ELF-1 (cell line): ENCODE results near the gene CKS1B.
"Not testable (repeated sequence)": the region's sequence is repeated elsewhere in the genome, so short reads cannot be mapped to it uniquely, and the experiment has no call there.

Source experiments
- DNase-seq: peaks from one replicate; pipeline ENCODE4 v3.0.0-alpha.2; 2016; ENCODE audit warnings: low read depth, low spot score

CKS1B gene

DNA sequence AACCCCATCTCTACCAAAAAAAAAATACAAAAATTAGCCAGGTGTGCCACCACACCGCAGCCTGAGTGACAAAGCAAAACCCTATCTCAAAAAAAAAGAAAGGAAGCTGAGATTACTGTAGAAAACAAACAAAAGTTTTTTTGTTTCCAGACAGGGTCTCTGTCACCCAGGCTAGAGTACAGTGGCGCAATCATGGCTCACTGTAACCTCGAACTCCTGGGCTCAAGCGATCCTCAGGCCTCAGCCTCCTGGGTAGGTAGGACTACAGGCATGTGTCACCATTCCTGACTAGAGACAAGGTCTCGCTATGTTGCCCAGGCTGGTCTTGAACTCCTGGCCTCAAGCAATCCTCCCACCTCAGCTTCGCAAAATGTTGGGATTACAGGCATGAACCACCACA lies 10.1 kb upstream of the CKS1B start:
- no peak for DNase-seq

DNA sequence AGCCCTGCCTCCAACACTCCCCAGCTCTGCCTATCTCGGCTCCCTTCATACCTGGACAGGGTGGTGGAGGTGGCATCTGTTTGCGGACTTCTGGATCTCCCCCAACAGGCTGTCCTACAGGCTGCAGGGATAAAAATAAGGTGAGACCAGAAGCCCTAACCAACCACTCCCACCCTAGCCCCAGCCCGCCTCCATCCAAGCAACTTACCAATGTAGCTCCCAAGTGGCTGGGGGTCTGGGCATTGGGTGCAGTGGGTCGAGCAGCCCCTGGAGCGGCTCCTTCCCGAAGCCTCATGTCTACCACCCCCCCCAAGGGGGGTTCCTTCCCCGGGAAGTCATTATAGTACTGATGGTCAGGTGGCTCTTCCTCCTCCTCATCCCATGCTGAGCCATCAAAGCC lies 8.4 kb upstream of the CKS1B start:
- DNase-seq, result no peak

DNA sequence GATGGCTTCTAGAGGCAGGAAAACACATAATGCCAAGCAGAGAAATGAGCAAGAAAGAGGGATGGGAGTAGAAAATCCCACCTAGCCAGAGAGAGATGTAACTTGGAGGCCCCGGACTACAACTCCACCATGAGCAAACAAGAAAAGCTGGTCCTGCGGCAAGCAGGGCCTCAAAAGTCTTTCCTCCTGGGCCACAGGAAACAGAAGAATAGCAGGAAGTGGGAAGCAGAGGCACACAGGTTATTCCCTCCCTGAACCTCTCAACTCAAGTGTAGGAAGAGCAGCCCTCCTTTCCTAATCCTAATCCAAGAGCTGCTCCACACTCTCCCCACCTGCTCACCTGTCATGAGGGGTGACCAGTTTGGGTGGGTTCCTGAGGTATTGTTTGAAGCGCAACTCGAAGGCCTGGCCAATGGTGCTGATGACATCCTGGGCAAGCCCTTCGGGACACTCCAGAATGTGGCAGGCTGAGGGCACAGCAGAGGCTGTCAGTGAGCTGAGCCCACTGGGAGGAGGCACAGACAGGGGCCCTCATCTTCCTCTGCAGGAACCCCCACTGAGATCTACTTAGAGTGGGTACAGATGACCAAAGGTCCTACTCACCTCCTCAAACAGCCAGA lies 7.0 kb upstream of the CKS1B start:
- DNase-seq, result no peak

DNA sequence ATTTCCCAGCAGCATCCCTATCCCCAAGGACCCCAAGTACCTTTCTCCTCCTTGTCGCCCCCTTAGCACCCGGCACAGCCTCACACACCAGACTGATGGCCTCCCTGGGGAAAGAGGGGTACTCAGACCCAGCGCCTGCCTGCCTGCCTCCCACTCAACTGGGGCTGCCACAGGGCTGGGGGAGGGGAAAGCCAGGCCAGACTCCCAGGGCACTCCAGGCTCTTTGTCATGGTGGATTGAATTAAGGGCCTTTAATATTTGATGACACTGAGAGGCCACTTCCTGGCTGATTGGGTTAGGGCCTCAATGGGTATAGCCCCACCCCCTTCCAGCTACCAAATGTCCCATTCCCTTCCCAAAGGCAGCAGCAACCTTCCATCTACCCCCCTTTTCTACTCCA lies 5.8 kb upstream of the CKS1B start:
- no peak for DNase-seq

DNA sequence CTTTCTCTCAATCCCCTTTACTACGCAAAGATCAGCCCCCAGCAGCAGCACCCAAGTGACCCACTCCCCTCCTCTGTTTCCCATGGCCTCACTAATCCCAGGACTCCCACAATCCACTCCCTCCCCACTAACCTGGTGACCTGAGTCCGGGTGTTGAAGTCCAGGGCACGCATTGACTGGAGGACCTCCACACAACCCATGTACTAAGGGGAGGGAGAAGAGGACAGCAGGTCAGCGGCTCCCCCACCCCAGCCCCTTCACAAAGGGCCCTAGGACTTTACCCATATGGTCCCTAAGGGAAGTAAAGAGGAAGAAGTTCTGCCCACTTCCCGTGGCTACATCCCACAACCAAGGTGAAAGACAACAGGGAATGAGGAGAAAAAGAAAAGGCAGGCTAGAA lies 5.2 kb upstream of the CKS1B start:
- no peak for DNase-seq

DNA sequence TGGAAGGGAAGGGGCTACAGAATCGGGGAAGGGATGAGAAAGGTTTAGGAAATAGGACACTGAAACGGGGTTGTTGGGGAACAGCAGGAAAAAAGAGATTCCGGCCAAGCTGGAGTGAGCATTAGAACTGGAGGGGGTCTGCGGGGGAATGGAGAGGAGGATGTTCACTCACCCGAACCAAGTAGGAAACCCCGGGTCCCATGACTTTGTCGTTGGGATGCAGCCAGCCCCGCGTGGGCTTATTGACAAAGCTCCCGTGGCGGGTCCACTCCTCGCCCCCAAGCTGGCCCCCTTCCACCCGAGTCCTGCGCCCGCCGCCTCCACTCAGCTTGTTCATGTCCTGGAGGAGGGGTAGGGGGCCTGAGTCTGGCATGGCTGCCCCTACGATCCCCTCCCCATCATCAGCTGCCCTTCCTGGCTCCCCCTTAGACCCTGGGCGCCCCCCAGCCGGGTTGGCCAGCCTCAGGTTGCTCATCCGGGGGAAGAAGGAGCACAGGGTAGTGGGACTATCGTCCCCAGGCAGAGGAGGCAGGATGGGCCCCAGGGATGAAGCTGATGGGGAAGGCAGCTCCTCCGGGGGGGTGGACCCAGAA lies 4.5 kb upstream of the CKS1B start:
- DNase-seq, result no peak

DNA sequence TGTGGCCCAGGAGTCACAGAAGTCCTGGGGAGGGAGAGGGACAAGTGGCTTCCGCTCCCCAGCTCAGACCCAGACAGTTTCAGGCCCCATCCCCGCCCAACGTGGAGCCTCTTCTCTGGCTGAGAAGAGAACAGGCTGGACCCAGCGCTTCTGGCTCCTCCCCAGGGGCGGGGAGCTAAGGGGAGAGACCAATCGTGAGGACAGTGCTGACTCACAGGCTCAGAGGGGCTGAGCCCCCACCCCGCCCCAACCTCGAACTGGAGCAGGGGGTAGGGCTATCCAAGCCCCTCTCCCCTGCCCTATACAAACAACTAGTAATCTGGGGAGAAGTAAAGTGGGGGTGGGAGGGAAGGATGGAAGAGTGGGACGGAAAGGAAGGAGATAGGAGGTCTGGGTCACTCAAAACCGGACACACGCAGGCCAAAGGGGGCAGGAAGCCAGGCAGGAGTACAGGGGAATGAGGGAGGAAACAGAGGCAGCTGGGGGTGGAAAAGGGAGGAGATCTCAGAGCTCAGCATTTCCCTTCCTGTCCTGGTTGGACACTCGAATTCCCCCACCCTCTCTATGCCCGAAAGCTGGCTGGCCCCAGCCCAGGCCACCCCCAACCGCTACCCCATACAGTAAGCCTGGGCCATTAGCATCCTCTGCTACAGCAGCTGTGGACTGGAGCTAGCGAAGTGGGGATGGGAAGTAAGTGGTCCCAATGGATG lies 3.7 kb upstream of the CKS1B start, which contains the start of gene SHC1:
SHC1 (minus strand) TSS at position 117 of the 710 bp plus-strand sequence. CDS start 221 bp downstream, outside the sequence.
- DNase-seq, result peak; percentile 95

DNA sequence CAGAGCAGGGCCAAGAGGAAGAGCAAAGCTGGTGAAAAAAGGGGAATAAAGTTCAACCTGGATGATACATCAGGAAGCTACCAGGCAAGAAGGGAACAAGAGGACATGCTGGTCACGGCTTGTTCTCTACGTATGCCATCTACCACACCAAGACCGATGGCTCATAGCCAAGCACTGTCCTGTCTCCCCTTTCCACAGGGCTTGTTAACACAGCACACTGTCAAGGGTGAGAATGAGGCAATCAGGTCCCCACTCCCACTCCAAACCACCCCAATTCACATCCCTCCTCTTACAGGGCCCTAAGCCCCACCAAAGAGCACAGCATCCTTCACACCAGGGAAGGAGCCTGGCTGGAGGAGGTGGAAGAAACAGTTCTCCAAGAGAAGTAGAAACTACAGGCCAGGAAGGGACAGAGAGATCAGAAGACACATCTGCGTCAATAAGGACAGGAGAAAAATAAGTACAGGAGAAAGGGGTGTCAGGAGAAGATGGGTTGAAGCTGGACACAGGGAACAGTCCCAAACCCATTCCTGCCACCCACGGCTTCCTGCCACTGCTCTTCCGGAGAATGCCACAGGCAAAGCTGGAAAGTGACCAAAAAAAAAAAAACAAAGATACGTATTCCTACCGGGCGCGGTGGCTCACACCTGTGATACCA lies 3.0 kb upstream of the CKS1B start:
- no peak for DNase-seq

DNA sequence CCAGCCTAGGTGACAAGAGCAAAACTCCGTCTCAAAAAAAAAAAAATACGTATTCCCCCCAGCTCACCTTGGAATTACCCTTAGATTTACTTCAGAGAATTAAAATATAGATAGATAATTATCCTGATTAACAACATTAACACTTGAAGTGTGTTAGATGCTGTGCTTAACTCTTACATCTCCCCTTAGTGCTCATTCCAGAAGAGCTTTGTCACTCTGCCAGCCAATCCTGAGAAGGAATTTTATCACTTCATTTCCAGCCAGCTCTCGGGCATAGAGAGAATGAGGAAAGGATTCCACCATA lies 2.3 kb upstream of the CKS1B start:
- DNase-seq, result no peak

DNA sequence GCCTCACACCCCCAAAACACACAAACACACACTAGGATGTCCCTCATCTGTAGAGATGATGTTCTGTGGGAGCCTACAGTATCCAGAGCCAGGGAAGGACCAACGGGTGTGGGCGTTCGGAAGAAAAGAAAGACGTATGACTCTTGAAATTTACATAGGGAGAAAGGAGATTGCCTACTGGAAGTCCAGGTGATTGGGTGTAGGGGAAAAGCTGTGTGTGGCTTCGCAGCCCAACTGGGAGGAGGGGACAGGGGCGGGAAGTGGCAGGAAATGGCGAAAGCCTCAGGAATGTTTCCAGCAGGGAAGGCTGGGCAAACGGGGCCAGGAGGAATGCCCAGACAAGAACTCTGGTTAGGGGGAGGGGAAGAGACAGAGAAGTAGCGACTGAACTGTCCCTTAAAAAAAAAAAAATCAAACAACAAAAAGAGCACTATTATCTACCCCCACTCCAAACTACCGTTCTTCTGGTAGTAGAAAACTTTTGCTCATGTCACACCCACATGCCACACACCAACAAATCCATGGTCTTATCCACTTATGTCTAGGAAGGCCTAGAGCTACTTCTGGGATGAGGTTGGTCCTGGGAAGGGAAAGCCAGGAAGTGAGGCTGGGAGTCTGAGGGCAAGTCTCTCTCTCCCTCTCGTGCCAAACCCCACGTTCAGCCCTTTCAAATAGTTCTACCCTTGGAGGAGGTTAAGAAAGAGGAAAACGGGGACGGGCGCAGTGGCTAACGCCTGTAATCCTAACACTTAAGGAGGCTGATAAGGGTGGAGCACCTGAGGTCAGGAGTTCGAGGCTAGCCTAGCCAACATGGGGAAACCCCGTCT lies 1.8 kb upstream of the CKS1B start:
- peak; percentile 97 for DNase-seq

DNA sequence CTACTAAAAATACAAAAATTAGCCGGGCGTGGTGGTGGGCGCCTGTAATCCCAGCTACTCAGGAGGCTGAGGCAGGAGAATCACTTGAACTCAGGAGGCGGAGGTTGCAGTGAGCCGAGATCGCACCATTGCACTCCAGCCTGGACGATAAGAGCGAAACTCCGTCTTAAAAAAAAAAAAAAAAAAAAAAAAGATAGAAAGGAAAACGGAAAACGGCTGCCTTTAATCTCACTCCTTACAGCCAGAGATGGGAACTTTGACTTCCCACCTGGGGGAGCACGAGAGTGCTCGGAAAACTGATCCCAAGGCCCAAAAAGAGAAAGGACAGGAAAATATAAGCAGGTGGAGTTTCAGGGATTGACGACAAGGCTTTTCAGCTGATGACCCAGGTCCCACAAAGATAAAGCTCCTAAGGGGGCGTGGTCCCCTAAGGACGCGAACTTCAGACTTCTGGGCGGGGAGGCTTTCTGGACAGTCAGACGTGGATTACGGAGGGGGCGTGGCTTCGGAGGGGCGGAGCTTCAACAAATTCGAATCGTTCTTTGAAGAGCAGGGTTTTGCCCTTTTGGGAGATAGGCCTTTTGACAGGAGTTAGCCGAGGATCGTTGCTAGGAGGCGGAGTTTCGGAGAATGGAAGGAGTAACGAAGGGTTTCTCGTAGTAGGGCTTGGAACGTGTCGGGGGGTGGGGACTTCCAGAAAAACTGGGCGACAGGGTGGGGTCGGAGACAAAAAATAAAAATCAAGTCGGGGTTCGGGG lies 958 bp upstream of the CKS1B start:
- peak; percentile 99 for DNase-seq

DNA sequence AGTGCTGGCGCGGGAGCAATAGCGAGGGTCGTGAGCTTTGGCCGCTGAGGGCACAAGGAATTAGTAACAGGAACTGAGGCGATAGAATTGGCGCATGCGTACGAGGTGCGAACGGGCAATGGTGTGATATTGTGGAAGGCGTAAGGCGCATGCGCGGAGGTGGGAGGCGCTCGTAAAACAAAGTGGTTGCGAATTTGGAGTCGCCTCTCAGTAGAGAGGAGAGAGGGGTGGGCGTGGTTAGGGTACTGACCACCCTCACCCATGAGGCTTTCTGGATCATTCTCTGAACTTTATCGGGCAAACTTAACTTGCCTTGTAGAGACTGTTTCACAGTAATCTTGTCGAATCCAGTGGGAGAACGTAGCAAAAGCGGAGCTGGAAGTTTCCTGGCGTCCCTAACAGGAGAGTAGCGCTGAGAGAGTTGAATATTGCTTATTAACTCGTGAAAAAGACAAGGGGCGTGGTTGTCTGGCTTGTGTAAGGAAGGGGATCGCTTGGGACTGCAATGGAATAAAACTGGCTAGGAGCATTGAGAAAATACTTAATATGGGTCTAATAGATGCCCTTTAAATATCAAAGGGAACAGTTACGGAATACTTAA lies 427 bp downstream of the CKS1B start:
- peak; percentile 98 for DNase-seq

DNA sequence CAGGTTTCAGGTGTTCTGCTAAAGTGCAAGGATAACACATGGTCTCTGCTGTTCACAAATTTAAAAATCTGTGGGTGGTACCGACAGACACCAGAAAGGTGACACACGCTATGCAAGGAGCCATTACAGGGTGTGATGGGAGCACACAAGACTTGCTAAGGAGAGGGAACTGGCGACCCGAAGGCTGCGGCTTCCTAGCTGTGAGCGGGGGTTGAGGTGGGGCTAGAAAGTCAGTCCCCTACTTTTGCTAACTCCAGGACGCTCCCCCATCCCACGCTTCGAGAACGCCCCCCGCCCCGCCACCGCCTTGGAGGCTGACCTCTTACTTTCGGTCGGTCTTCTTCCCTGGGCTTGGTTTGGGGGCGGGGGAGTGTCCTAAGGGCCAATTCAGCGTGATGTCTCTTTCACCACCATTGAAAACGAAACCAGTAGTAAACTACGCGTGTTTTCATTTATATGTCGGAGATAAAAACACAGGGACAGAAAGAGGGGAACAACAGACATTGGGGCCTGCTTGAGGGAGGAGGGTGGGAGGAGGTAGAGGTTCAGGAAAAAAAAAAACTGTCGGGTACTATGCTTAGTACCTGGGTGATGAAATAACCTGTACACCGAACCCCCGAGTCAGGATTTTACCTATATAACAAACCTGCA lies 1.1 kb downstream of the CKS1B start:
- DNase-seq, result peak; percentile 53

DNA sequence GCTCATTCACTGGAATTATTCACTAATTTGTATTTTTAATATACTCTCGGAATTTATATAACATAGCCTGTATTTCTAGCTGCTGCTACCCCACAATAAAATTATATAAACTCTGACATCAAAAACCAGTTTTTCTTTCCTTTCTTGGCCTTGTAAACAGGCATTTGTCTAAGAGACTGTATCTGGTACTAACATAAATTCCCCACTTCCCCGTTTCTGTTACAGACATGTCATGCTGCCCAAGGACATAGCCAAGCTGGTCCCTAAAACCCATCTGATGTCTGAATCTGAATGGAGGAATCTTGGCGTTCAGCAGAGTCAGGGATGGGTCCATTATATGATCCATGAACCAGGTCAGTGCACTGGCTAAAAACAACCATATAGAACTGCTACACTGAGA lies 3.3 kb downstream of the CKS1B start:
- DNase-seq, result not testable (repeated sequence)

DNA sequence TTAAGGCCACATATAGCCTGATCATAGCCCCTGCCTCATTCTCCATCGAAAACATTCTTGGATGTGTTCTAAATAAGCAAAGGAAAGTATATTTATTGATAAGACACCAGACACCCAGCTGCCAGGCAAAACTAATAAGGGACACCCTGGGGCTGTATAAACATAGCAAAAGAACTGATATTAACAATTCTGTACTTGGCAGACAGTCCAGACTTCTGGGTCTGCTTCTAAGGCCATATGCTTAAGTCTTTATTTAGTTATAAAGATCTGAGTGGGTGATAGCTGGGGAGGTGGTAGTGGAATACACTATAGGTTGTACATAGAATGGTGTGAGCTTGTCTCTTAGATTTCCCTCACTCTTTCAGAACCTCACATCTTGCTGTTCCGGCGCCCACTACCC lies 3.9 kb downstream of the CKS1B start:
- no peak for DNase-seq

DNA sequence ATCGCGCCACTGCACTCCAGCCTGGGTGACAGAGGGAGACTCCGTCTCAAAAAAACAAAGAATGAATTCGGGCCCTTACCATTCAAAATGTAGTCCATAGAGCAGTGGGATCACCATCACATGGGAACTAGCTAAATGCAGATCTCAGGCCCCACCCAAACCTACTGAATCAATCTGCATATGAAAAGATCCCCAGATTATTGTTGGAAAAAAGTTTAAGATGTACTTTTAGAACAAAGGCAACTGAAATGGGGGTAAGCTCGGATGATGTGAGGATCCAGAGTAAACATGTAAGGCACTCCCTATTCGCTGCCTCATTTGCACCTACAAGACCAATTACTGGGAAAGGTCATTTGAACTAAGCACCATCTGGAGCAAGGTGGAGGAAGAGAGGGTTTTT lies 7.9 kb downstream of the CKS1B start:
- DNase-seq, result peak; percentile 58

DNA sequence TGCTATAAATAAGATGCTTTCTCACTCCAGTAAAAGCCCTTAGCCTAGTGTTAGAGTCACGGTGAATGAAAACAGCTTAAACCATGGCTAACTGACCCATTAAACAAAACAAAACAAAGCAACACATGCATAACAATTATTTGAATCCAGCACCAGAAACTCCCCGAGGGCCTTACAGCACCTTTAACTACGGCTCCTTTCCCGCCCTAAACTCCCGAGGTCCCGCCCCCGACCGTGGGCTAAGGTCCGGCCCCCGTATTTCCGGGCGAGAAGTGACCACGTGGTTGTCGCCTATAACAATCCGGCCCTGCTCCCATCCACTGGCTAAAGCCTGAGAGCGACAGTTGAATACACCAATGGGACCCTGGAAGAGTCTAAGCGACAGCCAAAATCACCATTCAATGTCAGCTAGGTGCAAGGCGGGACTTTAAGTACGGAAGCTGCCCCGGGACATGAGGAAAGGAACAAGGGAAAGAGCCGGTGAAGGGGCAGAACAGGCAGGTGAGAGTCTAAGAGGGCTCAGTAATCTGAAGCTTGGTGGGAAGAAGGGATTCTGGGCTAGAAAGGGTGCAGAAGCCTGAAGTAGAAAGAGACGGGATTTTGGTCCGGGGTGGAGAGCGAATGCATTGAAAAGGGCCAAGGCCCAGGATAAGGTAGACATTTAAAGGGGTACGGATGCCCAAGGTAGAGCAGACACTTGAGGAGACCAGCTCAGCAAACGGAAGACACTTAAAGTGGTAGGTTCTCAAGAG lies 8.6 kb downstream of the CKS1B start, which contains the start of gene FLAD1:
FLAD1 (plus strand) TSS at position 448 of the 752 bp plus-strand sequence. CDS start 351 bp downstream, outside the sequence.
- peak; percentile 100 for DNase-seq

DNA sequence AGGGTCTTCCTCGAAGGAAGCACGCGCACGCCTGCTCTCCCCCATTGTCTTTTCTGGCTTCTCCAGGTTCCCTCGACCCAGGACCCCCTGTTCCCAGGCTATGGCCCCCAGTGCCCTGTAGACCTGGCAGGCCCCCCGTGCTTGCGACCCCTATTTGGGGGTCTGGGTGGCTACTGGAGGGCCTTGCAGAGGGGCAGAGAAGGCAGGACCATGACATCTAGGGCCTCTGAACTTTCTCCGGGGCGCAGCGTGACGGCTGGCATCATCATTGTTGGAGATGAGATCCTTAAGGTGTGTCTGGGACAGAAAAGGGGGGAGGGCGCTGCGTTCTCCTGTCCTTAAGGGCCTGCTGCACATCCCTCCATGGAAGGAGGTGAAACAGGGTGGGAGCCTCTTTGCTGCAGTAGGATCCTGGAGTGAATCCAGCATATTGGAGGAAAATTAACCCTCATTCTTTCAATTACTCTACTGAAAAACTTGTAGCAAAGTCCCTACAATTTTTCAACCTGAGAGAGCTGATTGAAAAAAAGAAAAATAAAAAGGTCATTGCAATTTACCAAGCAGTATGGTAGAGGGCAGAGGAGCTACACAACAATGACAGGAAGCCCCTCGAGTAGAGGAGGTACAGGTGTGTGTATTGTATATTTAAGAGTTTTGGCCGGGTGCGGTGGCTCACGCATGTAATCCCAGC lies 9.4 kb downstream of the CKS1B start:
- peak; percentile 30 for DNase-seq

DNA sequence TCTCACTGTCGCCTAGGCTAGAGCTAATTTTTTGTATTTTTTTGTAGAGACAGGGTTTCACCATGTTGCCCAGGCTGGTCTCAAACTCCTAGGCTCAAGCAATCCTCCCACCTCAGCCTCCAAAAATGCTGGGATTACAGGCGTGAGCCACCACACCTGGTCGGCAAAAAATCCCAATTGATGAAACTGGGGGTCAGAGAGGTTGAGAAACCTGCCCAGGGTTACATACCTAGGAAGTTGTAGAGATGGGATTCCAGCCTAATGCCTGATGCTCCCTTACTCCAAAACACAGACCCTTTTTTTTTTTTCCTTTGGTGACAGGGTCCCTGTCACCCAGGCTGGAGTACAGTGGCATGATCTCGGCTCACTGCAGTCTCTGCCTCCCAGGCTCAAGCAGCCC lies 12.3 kb downstream of the CKS1B start:
- not testable (repeated sequence) for DNase-seq
